Measurements from ENCODE around the gene VIPR2.
"Not testable (repeated sequence)": the region's sequence is repeated elsewhere in the genome, so short reads cannot be mapped to it uniquely, and the experiment has no call there.

The VIPR2 gene

DNA sequence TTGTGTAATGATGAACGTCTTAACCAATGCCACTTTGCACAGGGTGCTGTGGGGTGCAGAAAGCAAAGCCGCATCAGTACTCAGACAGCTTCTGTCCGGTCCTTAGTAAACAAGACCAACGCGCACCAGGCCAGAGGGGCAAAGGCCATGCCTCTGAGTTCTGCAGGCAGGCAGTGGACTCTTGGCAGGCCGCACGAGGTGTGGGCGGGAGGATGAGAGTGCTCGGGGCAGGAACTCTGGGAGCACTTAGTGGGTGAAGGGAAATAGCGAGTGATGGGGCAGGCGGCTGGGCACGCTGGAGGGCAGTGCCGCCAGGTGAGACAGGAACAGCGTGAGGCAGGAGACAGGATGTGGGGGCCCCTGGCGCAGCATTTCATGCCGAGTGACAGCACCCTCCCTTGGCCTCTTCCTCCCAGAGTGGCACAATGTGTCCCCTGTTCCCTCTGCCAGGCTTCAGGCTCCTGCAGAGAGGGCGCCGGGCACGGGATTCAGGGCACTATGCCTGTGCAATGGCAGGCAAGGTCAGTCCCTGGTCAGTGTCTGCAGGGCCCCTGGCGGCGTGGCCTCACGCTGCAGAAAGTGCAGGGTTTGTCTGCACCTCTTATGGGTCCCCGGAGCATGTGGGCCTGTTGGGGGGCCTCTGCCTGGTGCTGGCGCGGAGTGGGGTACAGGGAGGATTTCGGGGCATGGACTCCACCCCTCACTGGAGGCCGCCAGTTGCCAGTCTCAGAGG is 60.4 kb downstream of the VIPR2 start:
- DNase-seq = no peak

DNA sequence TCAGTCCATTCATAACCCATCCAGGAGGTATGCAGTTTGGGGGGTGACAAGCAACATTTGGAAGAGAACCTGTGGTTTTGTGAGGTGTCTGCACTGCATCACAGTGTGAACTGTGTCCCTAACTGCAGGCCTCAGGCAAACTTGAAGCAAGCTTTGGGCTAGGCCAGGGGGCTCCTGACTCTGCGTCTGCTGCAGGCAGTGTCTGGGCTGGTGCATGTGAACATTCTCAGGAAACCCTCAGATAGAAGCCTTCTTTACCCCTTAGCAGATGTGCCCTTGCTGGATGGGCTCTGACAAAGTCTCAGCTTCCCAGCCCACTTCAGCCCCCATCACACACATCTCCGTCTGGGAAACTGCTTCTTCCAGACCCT is 61.0 kb downstream of the VIPR2 start:
- DNase-seq = no peak

DNA sequence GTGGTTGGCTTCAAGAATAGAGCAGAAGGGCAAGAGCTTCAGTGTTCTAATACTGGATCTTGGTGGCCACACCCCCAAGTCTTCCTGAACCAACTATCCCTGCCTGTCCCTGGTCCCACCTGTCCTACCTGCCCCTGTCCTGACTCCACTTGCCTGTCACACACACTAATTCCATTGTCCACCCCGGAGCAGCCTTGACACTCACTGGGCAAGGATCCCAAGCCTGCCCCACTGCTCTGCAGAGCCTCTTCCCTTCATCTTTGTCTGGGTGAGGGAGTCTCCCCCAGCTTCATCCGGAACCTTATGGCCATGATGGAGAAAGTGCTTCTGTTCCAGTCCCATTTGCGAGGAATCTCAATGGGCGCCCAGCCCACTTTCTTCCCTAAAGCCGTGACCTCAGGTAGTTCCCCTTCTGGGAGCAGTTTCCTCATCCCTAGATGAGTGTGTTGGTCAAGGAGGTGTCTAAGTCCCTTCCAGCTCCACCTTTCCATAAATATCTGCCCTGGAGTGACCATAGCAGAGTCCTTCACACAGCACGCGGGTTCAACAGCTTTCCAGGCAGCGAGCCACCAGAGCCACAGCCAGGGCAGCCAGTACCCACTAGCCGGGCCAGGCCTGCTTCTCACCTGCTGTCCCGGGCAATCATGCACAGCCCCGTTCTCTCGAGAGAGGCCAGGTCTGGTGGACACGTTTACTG is 61.5 kb downstream of the VIPR2 start:
- no peak for DNase-seq

DNA sequence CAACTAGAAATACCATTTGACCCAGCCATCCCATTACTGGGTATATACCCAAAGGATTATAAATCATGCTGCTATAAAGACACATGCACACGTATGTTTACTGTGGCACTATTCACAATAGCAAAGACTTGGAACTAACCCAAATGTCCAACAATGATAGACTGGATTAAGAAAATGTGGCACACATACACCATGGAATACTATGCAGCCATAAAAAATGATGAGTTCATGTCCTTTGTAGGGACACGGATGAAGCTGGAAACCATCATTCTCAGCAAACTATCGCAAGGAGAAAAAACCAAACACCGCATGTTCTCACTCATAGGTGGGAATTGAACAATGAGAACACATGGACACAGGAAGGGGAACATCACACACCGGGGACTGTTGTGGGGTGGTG is 62.6 kb downstream of the VIPR2 start:
- not testable (repeated sequence) for DNase-seq

DNA sequence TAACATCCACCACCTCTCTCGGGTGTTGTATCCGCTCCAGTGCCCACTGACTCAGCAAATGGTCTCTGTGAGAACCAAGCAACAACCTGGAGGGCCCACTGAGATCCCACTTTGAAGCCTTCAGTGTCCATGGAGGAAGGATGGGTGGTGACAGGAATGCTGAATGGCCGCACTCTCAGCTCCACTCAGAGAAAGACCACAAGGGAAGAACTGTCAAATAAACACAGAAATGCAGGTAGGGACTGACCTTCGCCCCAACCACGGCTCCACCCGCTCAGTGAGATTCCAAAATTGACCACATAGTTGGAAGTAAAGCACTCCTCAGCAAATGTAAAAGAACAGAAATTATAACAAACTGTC is 65.8 kb downstream of the VIPR2 start:
- no peak for DNase-seq

DNA sequence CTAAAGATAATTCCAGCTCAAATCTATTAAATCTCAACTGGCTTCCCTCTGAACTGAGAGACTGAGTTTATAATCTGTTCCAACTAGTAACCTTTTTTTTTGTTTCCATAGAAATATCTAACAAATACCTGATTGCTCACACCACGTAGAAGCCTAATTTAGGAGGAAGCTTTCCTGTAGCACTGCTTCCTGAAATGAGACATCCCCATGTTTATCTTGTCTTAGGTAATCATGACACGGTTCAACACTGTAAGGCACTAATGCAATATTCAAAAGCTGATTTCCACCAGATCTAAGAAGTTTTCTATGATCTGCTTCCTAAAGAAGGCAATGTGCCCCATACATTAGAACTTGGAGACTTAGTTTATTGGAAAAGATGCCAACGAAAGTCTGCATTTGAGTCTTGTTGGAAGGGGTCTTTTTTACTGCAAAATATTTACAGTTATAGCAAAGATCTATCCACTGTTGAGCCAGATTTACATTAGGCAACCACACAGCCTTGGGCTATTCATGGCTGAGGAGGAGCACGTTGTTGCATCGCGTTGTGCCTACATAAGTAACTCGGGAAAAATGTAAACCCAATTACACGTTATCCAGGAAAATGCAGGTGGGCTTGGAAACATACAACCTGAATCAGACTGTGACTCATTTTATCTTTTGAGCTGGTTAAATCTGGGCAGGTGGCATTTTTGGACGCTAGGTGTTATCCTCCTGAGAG is 66.3 kb downstream of the VIPR2 start:
- DNase-seq = no peak

- no peak for DNase-seq
Observed at GRCh38 chr7:159076333-159076732, 68.3 kb downstream of the VIPR2 start.

- DNase-seq = no peak
Observed at GRCh38 chr7:159075563-159076238, 69.0 kb downstream of the VIPR2 start.

DNA sequence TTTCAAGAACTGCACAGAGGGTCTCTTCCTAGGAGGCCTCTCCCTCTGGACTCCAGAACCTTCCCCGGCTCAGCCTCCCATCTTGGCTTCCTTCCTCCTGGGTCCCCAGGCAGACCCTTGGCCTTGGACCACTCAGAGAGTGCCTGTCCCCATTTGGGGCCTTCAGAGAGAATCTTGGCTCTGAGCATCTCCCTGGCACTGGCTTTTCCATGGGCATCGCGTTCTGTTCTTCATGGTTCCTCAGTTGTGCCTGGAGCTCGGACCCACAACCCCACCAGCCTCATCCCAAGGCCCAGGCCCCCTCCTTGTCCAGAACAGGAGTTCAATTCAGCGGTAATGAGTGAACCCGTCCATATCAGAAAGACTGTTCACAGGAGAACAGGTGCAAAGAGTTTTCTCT is 73.4 kb downstream of the VIPR2 start:
- DNase-seq = no peak

GRCh38 chr7:159070431-159071148 is 74.1 kb downstream of the VIPR2 start:
- no peak for DNase-seq

- no peak for DNase-seq
Observed at GRCh38 chr7:159068893-159069448, 75.7 kb downstream of the VIPR2 start.

DNA sequence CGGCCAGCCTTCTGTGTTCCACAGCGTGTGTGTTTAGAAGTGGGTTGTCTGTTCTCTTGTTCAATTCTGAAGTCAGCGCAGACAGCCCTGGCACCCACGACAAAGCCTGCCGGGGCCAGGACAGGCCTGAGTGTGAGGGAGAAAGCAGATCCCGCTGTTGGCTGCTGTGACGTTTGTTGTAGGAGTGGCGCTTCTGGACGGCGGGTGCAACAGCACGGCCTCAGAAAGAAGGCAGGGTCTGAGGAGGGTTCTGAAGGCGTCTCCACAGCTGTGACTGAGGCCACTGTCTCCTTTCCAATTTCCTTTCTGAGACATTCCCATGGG is 76.2 kb downstream of the VIPR2 start:
- no peak for DNase-seq

DNA sequence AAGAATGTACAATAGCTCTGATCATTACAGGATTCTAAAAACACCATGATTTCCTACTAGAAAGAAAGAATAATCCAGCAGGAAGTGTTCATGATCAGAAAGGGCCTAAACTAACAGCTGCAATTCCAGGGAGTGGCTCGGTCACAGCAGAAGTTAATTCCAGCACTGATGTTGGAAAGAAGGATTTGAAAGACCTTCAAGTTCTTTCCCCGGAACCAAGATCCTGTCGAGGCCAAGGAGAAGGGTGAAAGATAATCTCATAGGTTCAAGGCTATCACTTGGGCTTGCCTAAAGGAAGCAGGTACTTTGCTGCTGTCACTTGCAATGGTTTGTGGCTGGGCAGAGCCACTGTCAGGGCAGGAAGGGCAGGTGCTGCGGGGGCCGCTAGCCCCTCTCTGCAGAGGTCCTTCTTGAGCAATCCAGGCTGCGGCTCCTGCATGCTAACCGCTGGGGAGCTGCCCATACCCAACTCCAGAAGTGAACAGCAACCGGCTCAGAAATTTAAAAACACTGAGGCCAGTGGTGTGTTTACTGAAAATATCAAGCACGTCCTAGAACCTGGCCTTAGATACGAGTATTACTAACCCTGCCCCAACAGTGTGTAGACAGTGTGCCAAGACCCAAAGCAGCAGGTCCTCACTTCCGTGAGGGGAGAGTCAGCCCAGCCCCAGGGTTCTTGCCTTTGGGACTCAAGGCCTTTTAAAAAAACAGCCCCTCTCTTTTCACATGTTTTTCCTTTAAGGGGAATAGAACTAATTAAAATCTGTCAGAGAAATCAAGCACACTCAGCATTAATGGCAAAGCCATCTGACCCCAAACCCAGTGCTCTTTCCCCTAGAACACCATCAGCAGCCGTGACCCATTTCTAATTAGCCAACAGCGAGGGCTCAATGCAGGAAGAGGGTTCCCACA is 76.8 kb downstream of the VIPR2 start:
- DNase-seq = no peak

DNA sequence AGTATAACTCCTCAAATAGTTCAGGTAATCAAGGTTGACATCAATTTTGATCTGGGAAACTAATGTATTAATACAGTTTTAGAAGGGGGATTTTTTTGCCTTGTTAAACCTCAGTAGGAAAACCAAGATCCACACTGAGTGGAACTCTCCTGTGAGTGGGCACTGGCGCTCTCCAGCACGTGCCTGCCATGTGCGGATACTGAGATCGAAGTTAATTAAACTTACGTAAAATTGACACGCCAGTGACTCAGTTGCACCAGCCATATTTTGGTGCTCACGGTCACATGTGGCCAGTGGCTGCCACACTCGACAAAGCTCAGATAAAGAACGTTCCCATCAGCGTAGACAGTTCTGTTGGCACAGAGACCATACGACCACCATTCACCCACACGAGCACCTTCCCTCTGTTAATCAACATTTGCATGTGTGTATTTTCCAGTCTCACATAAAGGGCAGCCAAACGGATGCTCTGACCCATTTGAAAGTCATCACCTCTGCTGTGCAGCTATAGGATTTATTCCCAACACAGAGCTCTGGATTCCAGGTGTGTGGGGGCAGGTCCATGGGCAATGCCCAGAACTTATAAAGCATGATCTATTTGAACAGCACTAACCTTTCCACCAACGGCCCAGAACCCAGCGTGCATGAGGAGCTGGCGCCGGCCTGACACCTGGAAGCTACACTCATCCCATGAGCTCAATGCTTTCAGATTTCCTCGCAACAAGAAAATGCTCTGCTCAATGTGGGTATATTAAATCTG is 77.7 kb downstream of the VIPR2 start:
- DNase-seq = no peak

DNA sequence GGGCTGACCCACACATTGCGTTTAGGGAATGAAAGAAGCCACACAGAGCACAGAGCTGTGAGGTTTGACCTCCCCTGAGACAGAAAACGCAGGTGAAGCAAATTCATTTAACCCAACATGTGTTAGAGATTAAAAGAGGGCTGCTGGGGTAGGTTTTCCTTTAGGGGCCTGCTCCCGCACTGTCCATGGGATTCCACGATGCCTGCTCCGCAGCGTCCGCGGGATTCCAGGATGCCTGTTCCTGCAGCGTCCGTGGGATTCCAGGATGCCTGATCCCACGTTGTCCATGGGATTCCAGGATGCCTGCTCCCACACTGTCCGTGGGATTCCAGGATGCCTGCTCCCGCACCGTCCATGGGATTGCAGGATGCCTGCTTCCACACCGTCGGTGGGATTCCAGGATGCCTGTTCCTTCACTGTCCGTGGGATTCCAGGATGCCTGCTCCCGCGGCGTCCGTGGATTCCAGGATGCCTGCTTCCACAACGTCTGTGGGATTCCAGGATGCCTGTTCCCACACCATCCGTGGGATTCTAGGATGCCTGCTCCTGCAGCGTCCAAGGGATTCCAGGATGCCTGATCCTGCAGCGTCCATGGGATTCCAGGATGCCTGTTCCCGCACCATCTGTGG is 78.7 kb downstream of the VIPR2 start:
- DNase-seq = no peak

GRCh38 chr7:159064816-159065510 is 79.7 kb downstream of the VIPR2 start:
- DNase-seq = no peak

DNA sequence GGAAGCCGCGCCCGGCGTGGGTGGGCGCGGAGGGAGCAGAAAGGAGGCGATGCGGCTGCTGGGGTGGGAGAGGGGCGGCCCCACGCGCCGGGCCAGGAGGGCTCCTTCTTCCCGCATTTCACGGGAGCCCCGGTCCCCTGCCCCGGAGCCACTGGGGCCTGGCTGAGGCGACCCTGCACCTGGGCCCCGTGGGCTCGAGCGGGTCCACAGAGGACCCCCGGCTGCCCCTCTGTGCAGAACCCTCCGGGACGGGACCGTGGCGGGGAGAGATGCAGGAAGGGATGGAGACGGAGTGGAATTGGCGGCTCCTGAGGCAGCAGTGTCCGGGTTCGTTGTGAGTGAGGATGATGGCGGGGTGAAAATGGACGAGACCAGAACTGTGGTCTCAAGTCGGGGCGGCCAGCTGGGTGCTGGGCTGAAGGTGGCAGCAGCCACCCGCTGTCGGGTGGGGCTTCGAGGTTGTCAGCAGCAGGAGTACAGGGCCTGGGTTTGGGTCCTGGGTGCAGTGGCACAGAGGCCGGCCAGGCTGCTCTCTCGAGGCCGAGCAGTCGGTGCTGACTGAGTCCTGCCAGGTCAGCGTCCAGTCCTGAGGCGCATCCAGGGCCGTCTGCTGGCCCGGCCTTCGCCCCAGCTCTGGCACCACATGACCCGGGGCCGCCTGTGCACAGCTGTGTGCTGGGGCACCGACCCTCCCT is 80.4 kb downstream of the VIPR2 start:
- no peak for DNase-seq

DNA sequence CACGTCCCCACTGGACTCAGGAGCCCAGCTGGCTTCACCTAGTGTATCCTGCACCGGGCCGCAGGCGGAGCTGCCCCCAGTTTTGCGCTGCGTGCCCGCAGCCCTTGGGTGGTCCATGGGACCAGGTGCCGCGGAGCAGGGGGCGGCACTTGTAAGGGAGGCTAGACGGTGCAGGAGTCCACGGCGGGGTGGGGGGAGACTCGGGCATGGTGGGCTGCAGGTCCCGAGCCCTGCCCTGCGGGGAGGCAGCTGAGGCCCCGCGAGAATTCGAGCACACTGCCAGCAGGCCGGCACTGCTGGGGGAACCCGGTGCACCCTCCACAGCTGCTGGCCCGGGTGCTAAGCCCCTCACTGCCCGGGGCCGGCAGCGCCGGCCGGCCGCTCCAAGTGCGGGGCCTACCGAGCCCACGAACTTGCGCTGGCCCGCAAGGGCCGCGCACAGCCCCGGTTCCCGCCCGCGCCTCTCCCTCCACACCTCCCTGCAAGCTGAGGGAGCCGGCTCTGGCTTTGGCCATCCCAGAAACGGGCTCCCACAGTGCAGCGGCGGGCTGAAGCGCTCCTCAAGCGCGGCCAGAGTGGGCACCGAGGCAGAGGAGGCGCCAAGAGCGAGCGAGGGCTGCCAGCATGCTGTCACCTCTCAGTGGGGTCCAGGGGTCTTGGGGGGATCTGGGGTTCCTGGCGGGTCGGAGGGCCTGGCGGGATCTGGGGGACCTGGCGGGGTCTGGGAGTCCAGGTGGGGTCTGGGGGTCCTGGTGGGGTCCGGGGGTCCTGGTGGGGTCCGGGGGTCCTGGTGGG is 81.4 kb downstream of the VIPR2 start:
- DNase-seq = no peak

Data from stimulated activated CD4-positive, alpha-beta T cell treated with anti-CD3 and anti-CD28 coated beads, Interleukin-4, amount 100 ng/mL, for 1 hour (primary cell).